Activated CD4-positive, alpha-beta memory T cell treated with anti-CD3 and anti-CD28 coated beads, Interleukin-2, amount 10 ng/mL, durations not matched to agents 7 days and 5 days (primary cell): ENCODE results near the gene PCSK6. TPM values are rescaled to one million over a fixed set of nuclear protein-coding genes. Genes with fewer than 3 reads are reported as not detected.
"Not testable (repeated sequence)": the region's sequence is repeated elsewhere in the genome, so short reads cannot be mapped to it uniquely, and the experiment has no call there.

Source experiments
- CTCF ChIA-PET: fragments of 350-600 bp; sonication (Branson Sonifier 250); formaldehyde crosslinking; loops from one replicate; lab custom pipeline; 2021; ENCODE audit warnings: antibody characterized with exemption, inconsistent platforms; lab: Charles Lee
- POLR2A ChIA-PET: fragments of 350-600 bp; sonication (Branson Sonifier 250); formaldehyde crosslinking; loops from one replicate; lab custom pipeline; 2021; ENCODE audit warnings: antibody characterized with exemption; lab: Charles Lee
- DNase-seq: peaks from one replicate; pipeline ENCODE4 v3.0.0-alpha.2; 2020
- H3K27ac Mint-ChIP-seq: one replicate; pipeline ENCODE4 v1.8.0; 2021; ENCODE audit warnings: mild to moderate bottlenecking, mixed read lengths
- H3K27me3 Mint-ChIP-seq: one replicate; pipeline ENCODE4 v1.8.0; 2021; ENCODE audit warnings: mixed read lengths
- H3K36me3 Mint-ChIP-seq: one replicate; pipeline ENCODE4 v1.8.0; 2021; ENCODE audit warnings: low read depth, mixed read lengths
- H3K4me1 Mint-ChIP-seq: one replicate; pipeline ENCODE4 v1.8.0; 2021; ENCODE audit warnings: mixed read lengths
- H3K4me3 Mint-ChIP-seq: one replicate; pipeline ENCODE4 v1.8.0; 2021; ENCODE audit warnings: mild to moderate bottlenecking, mixed read lengths
- H3K9me3 Mint-ChIP-seq: one replicate; pipeline ENCODE4 v1.8.0; 2021; ENCODE audit warnings: mixed read lengths
- total RNA-seq, 2 experiments: library from RNA; stranded (reverse); gene quantifications; one replicate each; pipeline ENCODE4 v1.2.3, GENCODE V29; 2021

PCSK6 gene
- total RNA-seq, 2 experiments from 2014 or later = 0.53 to 0.58 TPM

DNA sequence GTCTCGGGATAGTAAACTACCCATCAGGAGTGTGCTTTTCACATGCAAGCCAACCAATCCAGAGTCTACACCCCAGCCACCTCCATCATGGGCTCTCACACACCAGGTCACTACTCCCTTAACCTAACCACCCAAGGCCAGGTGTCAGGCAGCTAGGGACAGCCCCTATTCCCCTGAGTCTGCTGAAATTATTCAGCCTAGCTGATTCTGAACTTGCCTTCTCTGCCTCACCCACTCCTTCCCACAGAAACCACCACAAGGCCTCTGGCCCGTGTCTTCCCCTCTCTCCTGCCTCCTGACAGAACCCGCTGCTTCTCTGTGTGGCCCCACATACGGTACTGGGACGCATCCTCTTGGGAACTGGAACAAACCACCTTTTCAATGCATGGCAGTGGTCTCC, 82.1 kb downstream of the PCSK6 start:
- CTCF ChIA-PET = no interaction called here
- H3K36me3 Mint-ChIP-seq = no peaks in the 10 kb centered on the region
- no peak overlapping the region for H3K4me3 Mint-ChIP-seq
- no peaks in the 10 kb centered on the region for H3K27me3 Mint-ChIP-seq
- H3K9me3 Mint-ChIP-seq = no peaks in the 10 kb centered on the region
- POLR2A ChIA-PET = no interaction called here
- no peak for DNase-seq
- no peaks in the 10 kb centered on the region for H3K4me1 Mint-ChIP-seq
- H3K27ac Mint-ChIP-seq = no peak overlapping the region

GRCh38 chr15:101406526-101407195, 82.8 kb downstream of the PCSK6 start:
- ChIA-PET POLR2A (no interaction called here), CTCF (interaction anchor here (0.5 kb wide), 1 partner anchor 110 kb away, joined by 3 read pairs; no protein-coding TSS in a partner anchor)
- no peaks in the 10 kb centered on the region for H3K4me1 Mint-ChIP-seq
- H3K4me3 Mint-ChIP-seq = no peak overlapping the region
- no peaks in the 10 kb centered on the region for H3K27me3 Mint-ChIP-seq
- no peaks in the 10 kb centered on the region for H3K9me3 Mint-ChIP-seq
- DNase-seq = no peak
- H3K36me3 Mint-ChIP-seq = no peaks in the 10 kb centered on the region
- H3K27ac Mint-ChIP-seq = no peak overlapping the region

- no peaks in the 10 kb centered on the region for H3K27me3 Mint-ChIP-seq
- no peak overlapping the region for H3K27ac Mint-ChIP-seq
- ChIA-PET POLR2A (no interaction called here), CTCF (no interaction called here)
- no peak for DNase-seq
- no peaks in the 10 kb centered on the region for H3K9me3 Mint-ChIP-seq
- H3K4me1 Mint-ChIP-seq = no peaks in the 10 kb centered on the region
- no peaks in the 10 kb centered on the region for H3K36me3 Mint-ChIP-seq
- H3K4me3 Mint-ChIP-seq = no peak overlapping the region
Observed at GRCh38 chr15:101406036-101406435, 83.5 kb downstream of the PCSK6 start.

DNA sequence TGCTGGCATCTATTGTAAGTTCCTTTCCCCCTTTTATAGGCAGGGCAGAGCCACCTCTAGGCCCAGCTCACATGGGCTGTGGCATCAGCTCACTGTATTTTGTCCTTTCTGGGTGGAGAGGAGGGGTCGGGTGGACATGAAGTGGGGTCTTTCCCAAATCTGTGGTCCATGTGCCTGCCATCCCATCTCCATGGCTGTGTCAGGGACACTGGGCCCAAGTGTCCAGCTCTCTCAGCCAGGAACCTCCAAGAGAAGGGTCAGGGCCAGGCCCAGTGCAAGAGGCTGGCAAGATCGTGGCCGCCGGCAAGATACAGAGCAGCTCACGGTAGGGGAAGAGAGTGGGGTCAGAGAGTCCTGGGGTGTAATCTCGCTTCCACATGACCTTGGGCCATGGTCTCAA, 85.3 kb downstream of the PCSK6 start:
- H3K9me3 Mint-ChIP-seq = no peaks in the 10 kb centered on the region
- POLR2A ChIA-PET = no interaction called here
- H3K27me3 Mint-ChIP-seq = peaks cover 1% of the 10 kb centered on the region
- H3K4me3 Mint-ChIP-seq = no peak overlapping the region
- DNase-seq = no peak
- no peak overlapping the region for H3K27ac Mint-ChIP-seq
- H3K4me1 Mint-ChIP-seq = no peaks in the 10 kb centered on the region
- CTCF ChIA-PET = no interaction called here
- H3K36me3 Mint-ChIP-seq = no peaks in the 10 kb centered on the region

GRCh38 chr15:101402883-101403282, 86.6 kb downstream of the PCSK6 start:
- DNase-seq, H3K27ac Mint-ChIP-seq, H3K4me3 Mint-ChIP-seq, POLR2A ChIA-PET, H3K9me3 Mint-ChIP-seq, H3K4me1 Mint-ChIP-seq, CTCF ChIA-PET, H3K36me3 Mint-ChIP-seq, H3K27me3 Mint-ChIP-seq: not testable (repeated sequence)

DNA sequence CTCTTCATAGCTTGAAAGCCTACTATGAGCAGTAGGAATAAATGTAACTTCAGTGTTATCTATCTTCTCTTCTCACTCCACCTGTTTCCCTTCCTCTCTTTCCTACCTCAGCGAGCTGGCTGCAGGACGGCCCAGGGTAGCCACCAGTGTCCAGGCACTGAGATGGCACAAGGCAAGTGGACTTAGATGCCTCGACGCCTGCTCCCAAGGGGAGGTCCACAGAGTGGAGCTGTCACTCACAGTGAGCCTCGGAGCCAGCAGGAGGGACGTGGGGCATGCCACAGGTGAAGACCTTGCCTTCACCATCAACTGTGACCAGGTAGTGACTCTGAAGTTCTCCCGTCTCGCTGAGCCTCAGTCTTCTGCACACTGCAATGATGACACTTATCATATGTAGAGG, 88.2 kb downstream of the PCSK6 start:
- ChIA-PET POLR2A (no interaction called here), CTCF (no interaction called here)
- Mint-ChIP-seq H3K27ac (no peak overlapping the region), H3K27me3 (peaks cover 13% of the 10 kb centered on the region), H3K4me3 (no peak overlapping the region), H3K36me3 (no peaks in the 10 kb centered on the region), H3K4me1 (no peaks in the 10 kb centered on the region), H3K9me3 (no peaks in the 10 kb centered on the region)
- DNase-seq = no peak

- no peaks in the 10 kb centered on the region for H3K36me3 Mint-ChIP-seq
- H3K4me1 Mint-ChIP-seq = no peaks in the 10 kb centered on the region
- no peaks in the 10 kb centered on the region for H3K9me3 Mint-ChIP-seq
- ChIA-PET POLR2A (no interaction called here), CTCF (no interaction called here)
- H3K27ac Mint-ChIP-seq = no peak overlapping the region
- H3K4me3 Mint-ChIP-seq = no peak overlapping the region
- DNase-seq = no peak
- peaks cover 13% of the 10 kb centered on the region for H3K27me3 Mint-ChIP-seq
Observed at GRCh38 chr15:101399431-101399830, 90.1 kb downstream of the PCSK6 start.

DNA sequence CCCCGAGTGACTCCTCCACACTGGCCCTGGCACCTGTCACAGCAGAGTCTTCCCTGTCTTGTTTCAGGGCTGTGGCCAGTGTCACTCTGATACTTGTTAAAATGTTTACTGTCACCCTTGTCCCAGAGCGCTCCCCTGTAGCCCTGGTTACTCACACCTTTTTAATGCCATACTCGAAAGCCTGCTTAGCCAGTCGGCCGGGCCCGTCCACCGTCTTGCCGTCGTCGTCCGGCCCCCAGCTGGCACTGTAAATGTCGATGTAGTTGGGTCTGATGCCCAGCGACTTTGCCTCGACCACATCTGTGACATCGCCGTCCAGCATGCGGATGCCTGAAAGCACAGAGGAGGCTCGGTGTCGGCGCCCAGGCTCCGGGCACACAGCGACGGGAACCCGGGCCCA, 91.3 kb downstream of the PCSK6 start:
- Mint-ChIP-seq H3K27me3 (peaks cover 19% of the 10 kb centered on the region), H3K4me3 (no peak overlapping the region), H3K36me3 (no peaks in the 10 kb centered on the region), H3K4me1 (no peaks in the 10 kb centered on the region), H3K9me3 (no peaks in the 10 kb centered on the region), H3K27ac (no peak overlapping the region)
- POLR2A ChIA-PET = no interaction called here
- CTCF ChIA-PET = no interaction called here
- DNase-seq = no peak

- no peaks in the 10 kb centered on the region for H3K9me3 Mint-ChIP-seq
- H3K27me3 Mint-ChIP-seq = peaks cover 19% of the 10 kb centered on the region
- H3K36me3 Mint-ChIP-seq = no peaks in the 10 kb centered on the region
- no peak overlapping the region for H3K4me3 Mint-ChIP-seq
- no peak for DNase-seq
- no peak overlapping the region for H3K27ac Mint-ChIP-seq
- ChIA-PET POLR2A (no interaction called here), CTCF (no interaction called here)
- no peaks in the 10 kb centered on the region for H3K4me1 Mint-ChIP-seq
Observed at GRCh38 chr15:101397521-101398003, 91.9 kb downstream of the PCSK6 start.

GRCh38 chr15:101396484-101397261, 92.8 kb downstream of the PCSK6 start:
- H3K4me1 Mint-ChIP-seq = no peaks in the 10 kb centered on the region
- CTCF ChIA-PET = no interaction called here
- no peaks in the 10 kb centered on the region for H3K9me3 Mint-ChIP-seq
- H3K36me3 Mint-ChIP-seq = no peaks in the 10 kb centered on the region
- no peak for DNase-seq
- POLR2A ChIA-PET = no interaction called here
- peaks cover 19% of the 10 kb centered on the region for H3K27me3 Mint-ChIP-seq
- no peak overlapping the region for H3K4me3 Mint-ChIP-seq
- H3K27ac Mint-ChIP-seq = no peak overlapping the region

GRCh38 chr15:101394654-101395053, 94.9 kb downstream of the PCSK6 start:
- Mint-ChIP-seq H3K9me3 (no peaks in the 10 kb centered on the region), H3K27ac (no peak overlapping the region), H3K36me3 (no peaks in the 10 kb centered on the region), H3K4me3 (no peak overlapping the region), H3K4me1 (no peaks in the 10 kb centered on the region), H3K27me3 (peaks cover 19% of the 10 kb centered on the region)
- POLR2A ChIA-PET = no interaction called here
- CTCF ChIA-PET = no interaction called here
- DNase-seq = no peak

GRCh38 chr15:101394056-101394630, 95.4 kb downstream of the PCSK6 start:
- peaks cover 16% of the 10 kb centered on the region for H3K27me3 Mint-ChIP-seq
- no peaks in the 10 kb centered on the region for H3K36me3 Mint-ChIP-seq
- H3K4me1 Mint-ChIP-seq = no peaks in the 10 kb centered on the region
- H3K4me3 Mint-ChIP-seq = no peak overlapping the region
- no peaks in the 10 kb centered on the region for H3K9me3 Mint-ChIP-seq
- CTCF ChIA-PET = no interaction called here
- no peak overlapping the region for H3K27ac Mint-ChIP-seq
- POLR2A ChIA-PET = no interaction called here
- DNase-seq = no peak

DNA sequence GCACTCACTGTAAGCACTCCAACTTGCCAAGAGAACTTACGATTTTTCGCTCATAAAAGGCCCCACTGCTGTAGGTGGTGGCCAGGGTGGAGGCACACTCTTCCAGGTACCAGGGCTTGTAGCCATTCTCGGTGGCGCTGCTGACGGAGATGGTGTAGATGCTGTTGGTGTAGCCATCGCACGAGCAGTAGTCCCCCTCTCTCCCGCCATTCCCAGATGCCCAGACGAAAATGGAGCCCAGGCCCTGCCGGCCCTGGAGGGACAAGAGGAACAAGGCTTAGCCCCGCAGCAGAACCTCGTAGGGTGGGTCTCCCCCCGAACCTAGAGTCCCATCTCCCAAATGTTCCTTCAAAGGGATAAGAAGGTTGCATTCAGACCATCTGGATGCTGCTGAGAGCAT, 96.3 kb downstream of the PCSK6 start:
- no peak overlapping the region for H3K4me3 Mint-ChIP-seq
- H3K9me3 Mint-ChIP-seq = no peaks in the 10 kb centered on the region
- POLR2A ChIA-PET = no interaction called here

More for the DNA sequence above, 96.3 kb downstream of the PCSK6 start:
- Mint-ChIP-seq H3K4me1 (no peaks in the 10 kb centered on the region), H3K27ac (no peak overlapping the region), H3K27me3 (peaks cover 16% of the 10 kb centered on the region), H3K36me3 (no peaks in the 10 kb centered on the region)
- CTCF ChIA-PET = no interaction called here
- DNase-seq = no peak
